Islet precursor cell (in vitro differentiated cells): ENCODE results near the gene E2F4.

Source experiments
- DNase-seq: peaks from one replicate; pipeline ENCODE4 v3.0.0-alpha.2; 2018

E2F4 gene

DNA sequence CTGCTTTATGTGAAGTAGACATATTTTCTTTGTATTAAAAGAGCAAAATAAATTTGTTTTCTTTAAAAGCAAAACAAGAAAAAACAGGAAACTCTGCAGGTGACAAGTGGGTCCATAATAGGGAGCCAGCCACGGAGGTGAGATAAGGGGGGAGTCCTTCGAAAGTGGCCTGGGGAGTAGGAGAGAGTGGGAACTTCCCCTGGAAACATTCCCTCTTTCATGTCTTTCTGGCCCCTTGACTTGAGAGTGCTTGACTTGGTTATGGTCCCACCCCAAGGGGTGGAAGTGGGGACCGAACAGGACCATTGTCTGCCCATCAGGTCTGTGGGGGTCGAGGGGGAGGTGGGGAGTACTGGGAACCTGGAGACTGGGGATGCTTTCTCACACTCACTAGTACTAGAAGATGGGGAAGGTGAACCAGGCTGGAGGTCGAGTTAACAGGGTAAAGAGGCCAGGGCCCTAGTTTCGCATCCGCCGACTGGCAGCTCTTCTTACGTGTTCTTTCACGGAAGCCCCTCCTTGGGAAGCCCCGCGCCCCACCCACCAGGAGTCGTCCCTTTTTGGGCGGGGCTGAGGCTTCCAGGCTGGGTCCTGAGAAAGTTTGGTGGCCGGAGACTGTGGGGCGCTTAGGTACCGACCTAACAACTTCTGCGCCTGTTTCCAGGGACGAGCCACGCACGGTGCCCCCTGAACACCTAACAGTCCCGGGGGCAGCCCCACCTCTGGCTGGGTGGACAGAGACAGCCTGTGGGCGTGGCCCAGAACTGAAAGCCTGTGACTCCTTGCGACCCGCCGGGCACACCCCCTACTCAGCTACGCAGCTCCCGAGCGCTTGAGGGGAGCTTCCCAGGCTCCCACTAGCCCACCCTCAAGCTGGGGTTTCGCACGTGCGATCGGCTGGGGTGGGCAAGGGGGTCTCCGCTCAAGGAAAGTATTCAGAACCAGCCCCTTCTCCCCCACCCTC is 33.0 kb upstream of the E2F4 start:
- DNase-seq: peak; percentile 78

GRCh38 chr16:67161595-67162058 is 30.3 kb upstream of the E2F4 start:
- peak; percentile 50 for DNase-seq

DNA sequence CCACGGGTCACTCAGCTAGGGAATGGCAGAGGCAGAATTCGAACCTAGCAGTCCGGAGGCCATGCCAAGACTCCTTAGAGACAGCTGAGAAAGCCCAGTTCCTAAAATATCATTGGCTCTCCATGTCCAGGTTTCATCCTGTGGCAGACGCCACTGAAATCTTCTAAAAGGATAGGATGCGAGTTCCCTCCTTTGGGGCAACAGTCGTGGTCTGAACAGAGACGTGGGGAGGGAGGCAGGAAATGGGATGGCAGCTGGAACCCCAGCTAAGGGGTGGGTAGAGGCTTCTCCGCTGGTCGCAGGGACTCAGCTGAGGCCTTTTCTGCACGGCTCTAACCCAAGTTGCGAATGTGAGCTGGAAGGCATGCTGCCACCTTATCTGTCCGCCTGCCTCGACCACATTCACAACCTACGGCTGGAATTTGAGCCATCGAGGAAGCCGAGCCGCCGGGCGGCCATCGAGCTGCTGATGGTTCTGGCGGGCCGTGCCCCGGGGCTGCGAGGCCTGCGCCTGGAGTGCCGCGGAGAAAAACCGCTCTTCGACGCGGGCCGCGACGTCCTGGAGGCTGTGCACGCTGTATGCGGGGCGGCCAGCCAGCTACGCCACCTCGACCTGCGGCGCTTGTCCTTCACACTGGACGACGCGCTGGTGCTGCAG is 29.3 kb upstream of the E2F4 start:
- DNase-seq: no peak

GRCh38 chr16:67163164-67163998 is 28.6 kb upstream of the E2F4 start:
- DNase-seq: no peak

- no peak for DNase-seq
These were observed 27.9 kb upstream of the E2F4 start for GRCh38 chr16:67163999-67164558.

GRCh38 chr16:67164599-67165061 is 27.3 kb upstream of the E2F4 start, which contains the start of gene HSF4:
Gene HSF4, plus strand, starts transcription at chr16:67164745. Its CDS starts 67 bp downstream, at chr16:67164812.
- no peak for DNase-seq

- no peak for DNase-seq
These were observed 26.6 kb upstream of the E2F4 start for GRCh38 chr16:67165121-67166078.

- no peak for DNase-seq
These were observed 25.8 kb upstream of the E2F4 start for GRCh38 chr16:67166110-67166547.

DNA sequence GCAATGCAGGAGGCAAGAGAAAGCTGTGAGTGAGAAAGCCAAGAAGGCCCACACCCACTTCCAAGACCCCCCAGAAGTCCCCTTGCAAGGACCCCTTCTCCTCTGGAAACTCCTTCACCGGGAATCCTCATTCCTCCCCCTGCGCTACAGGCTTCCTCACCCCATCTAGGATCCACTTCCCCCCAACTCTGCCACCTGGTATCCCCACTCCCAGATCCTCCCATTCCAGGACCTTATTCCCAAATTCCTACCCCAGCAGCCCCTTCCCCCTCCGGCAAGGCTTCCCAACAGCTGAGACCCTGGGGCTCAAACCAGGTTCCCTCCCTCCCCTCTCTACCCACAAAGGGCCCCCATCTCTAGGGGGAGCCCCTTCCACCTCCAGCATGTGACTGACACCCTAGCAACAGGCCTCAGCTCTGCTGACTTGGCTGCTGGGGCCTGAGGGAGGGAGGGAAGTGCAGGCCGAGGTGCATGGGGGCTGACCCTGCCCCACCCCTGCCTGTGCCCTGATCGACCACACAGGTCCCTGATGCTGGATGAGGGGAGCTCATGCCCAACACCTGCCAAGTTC is 25.3 kb upstream of the E2F4 start:
- no peak for DNase-seq

- no peak for DNase-seq
These were observed 24.4 kb upstream of the E2F4 start for GRCh38 chr16:67167588-67167987.

DNA sequence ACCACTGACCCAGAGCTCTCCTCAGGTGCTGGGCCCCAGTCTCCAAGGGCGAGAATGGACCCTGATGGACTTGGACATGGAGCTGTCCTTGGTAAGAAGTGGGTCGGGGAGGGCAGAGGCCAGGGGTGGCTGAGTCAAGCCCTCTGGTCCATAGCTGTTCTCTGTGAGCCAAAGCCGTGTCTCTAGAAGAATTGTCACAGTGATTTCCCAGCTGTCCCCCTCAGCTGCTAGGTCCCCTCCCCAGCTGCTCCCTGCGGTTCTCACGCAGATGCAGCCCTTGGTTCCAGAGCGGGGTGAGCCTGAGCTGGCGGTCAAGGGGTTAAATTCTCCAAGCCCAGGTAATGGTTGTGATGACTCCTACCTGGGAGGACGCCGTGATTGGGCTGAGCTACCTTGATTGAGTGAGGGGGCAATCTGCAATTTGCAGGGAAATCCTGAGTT is 22.9 kb upstream of the E2F4 start:
- no peak for DNase-seq

- DNase-seq: peak; percentile 87
These were observed 22.2 kb upstream of the E2F4 start for GRCh38 chr16:67169642-67170167.

GRCh38 chr16:67170168-67170948 is 21.6 kb upstream of the E2F4 start, which contains the start of gene NOL3:
Gene NOL3, plus strand, starts transcription at chr16:67170538.
- DNase-seq: peak; percentile 96

- peak; percentile 72 for DNase-seq
These were observed 20.9 kb upstream of the E2F4 start for GRCh38 chr16:67170949-67171649.

DNA sequence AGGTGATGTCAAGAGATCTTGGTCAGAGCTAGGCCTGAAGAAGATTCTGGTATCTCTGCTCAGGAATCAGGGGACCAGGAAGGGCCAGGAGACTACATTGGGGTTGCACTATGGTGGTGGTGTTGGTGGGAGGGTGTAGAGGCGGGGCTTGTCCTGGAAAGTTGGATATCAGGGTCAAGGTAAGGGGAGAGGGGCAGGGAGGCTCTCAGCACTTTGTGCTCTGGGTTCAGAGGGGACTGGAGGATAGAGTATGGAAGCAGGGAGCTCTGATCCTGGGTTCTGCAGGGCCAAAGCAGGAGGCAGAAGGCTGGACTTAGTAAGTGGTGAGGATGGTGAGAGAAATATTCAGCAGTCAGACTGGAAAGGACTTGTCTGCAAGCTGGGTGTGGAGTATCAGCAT is 18.6 kb upstream of the E2F4 start:
- no peak for DNase-seq

- peak; percentile 93 for DNase-seq
These were observed 17.9 kb upstream of the E2F4 start for GRCh38 chr16:67173808-67174705.

GRCh38 chr16:67174706-67175231 is 17.2 kb upstream of the E2F4 start:
- DNase-seq: peak; percentile 47

- DNase-seq: no peak
These were observed 15.3 kb upstream of the E2F4 start for GRCh38 chr16:67176662-67177061.
